PFSK-1 (cell line): ENCODE results near the gene ENDOV.

Source experiments
- FOXP2 ChIP-seq: optimal IDR thresholded peaks from 2 replicates; pipeline ENCODE3; 2011; ENCODE audit warnings: borderline replicate concordance, control low read depth, inconsistent platforms; ENCODE audit not compliant: insufficient read depth; ENCODE audit errors: extremely low read length, extremely low read depth
- POLR2AphosphoS5 ChIP-seq: IDR thresholded peaks from 2 replicates; pipeline ENCODE4 v1.6.1; 2012; ENCODE audit warnings: low read depth, mild to moderate bottlenecking, control low read depth, low read length, moderate library complexity
- SIN3A ChIP-seq: IDR thresholded peaks from 2 replicates; pipeline ENCODE4 v1.6.1; 2012; ENCODE audit warnings: mild to moderate bottlenecking, low read length, moderate library complexity, borderline replicate concordance; ENCODE audit not compliant: insufficient read depth
- TAF1 ChIP-seq: IDR thresholded peaks from 2 replicates; pipeline ENCODE4 v1.6.1; 2012; ENCODE audit warnings: low read length, control low read depth, borderline replicate concordance; ENCODE audit not compliant: insufficient read depth
- TF ChIP-seq, protein P1 (sequence below), 2 experiments: IDR thresholded peaks; 2 replicates each; pipeline versions ENCODE4 v1.6.1 to v1.8.0; 2011 to 2012; ENCODE audit warnings: low read depth in 2 of 2, low read length in 2 of 2, control low read depth in 1 of 2, inconsistent platforms in 1 of 2, mild to moderate bottlenecking in 1 of 2, moderate library complexity in 1 of 2; ENCODE audit not compliant: insufficient read depth in 1 of 2

Gene ENDOV

DNA sequence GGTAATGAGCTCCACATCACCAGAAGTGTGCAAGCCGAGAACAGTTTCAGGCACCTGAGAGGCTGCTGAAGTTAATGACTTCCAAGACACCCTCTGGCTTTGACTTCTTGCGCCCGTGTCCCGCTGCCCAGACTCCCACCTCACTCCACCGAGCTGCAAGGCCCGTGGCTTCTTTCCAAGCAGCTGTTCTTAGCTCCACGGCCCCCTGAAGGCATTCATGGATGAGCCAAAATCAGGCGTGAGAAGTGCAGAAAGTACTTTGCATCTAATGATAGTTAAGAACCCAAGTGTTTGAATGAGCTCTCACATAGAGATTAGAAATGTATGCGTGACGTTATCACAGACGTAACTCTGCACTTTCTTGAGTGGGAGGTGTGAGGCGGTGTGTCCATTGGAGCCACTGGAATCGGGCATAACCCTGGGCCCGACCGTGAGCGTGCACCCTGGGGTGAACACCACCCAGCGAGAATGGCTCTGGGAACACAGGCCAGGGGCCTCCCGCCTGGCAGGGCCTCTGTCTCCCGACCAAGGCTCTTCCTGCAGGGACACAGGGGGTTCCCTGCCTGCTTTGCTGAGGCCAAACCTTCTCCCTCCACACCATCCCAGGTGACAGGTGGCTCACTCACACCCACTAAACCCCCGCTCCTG lies 50.5 kb downstream of the ENDOV start:
- TF ChIP-seq FOXP2 (no peak), SIN3A (no peak), TAF1 (no peak)

DNA sequence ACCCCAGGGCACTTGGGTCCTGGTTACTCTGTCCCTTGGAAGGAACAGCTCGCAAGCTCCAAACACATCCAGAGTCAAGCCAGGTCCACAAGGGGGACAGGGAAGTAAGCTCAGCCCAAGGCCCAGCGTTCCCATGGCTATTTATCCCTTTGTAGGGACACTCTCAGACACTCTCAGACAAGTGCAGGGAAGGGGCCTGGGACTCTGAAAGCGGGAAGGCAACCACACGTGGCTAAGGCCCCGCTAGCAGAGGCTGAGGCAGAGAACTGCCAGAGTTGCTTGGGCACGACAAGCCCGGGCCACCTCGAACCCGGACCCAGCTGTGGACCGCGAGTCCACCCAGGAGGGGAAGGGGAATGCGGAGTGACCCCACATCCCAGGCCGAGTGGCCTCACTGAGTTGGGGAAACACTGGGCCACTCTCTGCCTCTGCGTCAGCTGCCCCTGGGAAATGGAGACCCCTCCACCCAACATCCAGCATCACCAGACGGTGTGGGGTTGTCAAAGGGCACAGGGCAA lies 51.3 kb downstream of the ENDOV start:
- TF ChIP-seq FOXP2 (no peak), POLR2AphosphoS5 (no peak), SIN3A (no peak), TAF1 (no peak)
- TF ChIP-seq, protein P1, sequence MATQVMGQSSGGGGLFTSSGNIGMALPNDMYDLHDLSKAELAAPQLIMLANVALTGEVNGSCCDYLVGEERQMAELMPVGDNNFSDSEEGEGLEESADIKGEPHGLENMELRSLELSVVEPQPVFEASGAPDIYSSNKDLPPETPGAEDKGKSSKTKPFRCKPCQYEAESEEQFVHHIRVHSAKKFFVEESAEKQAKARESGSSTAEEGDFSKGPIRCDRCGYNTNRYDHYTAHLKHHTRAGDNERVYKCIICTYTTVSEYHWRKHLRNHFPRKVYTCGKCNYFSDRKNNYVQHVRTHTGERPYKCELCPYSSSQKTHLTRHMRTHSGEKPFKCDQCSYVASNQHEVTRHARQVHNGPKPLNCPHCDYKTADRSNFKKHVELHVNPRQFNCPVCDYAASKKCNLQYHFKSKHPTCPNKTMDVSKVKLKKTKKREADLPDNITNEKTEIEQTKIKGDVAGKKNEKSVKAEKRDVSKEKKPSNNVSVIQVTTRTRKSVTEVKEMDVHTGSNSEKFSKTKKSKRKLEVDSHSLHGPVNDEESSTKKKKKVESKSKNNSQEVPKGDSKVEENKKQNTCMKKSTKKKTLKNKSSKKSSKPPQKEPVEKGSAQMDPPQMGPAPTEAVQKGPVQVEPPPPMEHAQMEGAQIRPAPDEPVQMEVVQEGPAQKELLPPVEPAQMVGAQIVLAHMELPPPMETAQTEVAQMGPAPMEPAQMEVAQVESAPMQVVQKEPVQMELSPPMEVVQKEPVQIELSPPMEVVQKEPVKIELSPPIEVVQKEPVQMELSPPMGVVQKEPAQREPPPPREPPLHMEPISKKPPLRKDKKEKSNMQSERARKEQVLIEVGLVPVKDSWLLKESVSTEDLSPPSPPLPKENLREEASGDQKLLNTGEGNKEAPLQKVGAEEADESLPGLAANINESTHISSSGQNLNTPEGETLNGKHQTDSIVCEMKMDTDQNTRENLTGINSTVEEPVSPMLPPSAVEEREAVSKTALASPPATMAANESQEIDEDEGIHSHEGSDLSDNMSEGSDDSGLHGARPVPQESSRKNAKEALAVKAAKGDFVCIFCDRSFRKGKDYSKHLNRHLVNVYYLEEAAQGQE (IDR thresholded peaks at IDR 0.05; ENCODE audit: insufficient read depth in 1 of 2, low read depth in 2 of 2, low read length in 2 of 2), result no peak

DNA sequence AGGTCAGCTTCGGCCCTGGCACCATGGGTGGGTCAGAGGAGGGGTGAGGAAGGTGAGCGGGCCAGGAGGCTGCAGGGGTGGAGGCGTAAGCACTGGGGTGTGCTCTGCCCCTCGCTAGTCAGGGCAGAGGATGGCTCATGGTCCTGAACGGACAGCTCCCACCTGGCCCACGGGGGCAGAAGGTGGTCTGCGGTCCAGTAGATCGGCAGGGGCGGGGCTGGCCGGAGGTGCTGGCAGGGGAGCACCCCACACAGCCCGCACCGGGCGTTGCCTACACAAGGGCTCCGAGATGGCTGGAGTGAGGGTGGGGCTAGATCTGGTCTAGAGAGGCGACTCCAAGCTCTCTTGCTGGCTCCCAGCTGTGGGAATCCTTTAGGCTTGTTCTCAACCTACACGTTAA lies 53.3 kb downstream of the ENDOV start:
- TF ChIP-seq SIN3A, result no peak
- no peak for TF ChIP-seq FOXP2
- TF ChIP-seq, protein P1 (IDR thresholded peaks at IDR 0.05; ENCODE audit: insufficient read depth in 1 of 2, low read depth in 2 of 2, low read length in 2 of 2), result peak; percentile 78 to 88

DNA sequence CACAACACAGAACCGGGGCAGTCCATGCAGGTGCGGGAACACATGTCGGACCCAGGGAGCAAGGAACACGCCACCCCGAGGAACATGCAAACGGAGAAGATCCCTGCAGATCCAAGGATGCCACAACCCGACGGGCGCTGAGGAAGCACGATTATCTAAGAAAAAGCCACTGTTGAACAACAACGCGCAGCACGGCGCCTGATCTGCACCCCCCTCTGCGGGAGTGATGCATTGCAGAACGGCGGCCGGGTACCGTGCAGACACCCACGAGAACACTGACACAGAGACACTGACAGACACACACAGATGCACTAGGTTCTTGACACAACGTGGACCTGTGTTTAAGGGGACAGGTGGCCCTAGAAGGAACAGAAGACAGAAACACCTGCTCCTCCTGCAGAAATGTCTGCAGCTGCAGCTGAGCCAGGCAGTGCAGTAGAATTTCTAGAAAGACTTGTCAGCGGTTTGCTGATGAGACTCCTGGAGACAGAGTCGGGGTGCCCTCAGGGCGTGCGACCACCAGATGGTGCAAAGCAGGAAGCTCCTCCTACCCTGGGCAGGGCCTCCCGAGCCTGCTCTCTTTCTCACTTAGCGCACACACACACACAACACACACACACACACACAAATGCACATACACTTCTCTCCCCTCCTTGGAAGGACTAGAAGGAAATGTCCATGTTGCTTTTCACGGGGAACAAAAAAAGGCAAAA lies 54.0 kb downstream of the ENDOV start:
- TF ChIP-seq FOXP2 (no peak), TAF1 (no peak)
- TF ChIP-seq, protein P1 (IDR thresholded peaks at IDR 0.05; ENCODE audit: insufficient read depth in 1 of 2, low read depth in 2 of 2, low read length in 2 of 2), result peak in 1 of 2 experiments; percentile 6; a peak in 1 of 4 replicates

DNA sequence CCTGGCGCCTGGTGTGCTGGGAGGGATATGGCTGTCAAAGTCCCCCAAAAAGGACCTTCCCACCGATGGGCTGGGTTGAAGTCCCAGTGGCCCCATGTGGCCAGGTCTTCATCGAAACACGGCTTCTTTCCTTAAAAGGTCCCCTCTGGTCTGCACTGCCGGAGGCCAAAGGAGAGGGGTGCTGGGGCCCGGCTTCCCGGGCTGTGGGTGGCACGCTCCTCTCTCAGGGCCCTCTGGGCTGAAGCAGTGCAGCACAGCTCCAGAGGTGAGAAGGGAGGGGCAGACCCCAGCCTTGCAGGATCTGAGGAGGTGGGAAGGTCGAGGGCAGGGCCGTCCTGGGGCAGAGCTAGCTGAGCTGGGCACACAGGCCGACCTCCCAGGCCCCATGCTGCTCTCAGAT lies 54.7 kb downstream of the ENDOV start:
- no peak for TF ChIP-seq TAF1
- TF ChIP-seq, protein P1 (IDR thresholded peaks at IDR 0.05; ENCODE audit: insufficient read depth in 1 of 2, low read depth in 2 of 2, low read length in 2 of 2), result no peak
- no peak for TF ChIP-seq POLR2AphosphoS5
- TF ChIP-seq FOXP2, result no peak
- TF ChIP-seq SIN3A, result no peak
